ENCODE data around the gene SMIM8. TPM values are rescaled to one million over a fixed set of nuclear protein-coding genes. Genes with fewer than 3 reads are reported as not detected.
A peak's percentile ranks its signal among the peaks of the same experiment; 100 is the strongest.

Gene SMIM8
- total RNA-seq, 1 experiment from 2014 or later = 8.0 TPM

GRCh38 chr6:87384038-87384437 lies 61.6 kb downstream of the SMIM8 start:
- no peak for DNase-seq (ENCODE audit: extremely low read depth, low read depth)

- DNase-seq (ENCODE audit: extremely low read depth, low read depth) = no peak
These were observed 62.1 kb downstream of the SMIM8 start for GRCh38 chr6:87384449-87384848.

- DNase-seq (ENCODE audit: extremely low read depth, low read depth) = peak; percentile 26
These were observed 68.9 kb downstream of the SMIM8 start for GRCh38 chr6:87391334-87391733.

Other genes with a start within 250 kb of the SMIM8 start
- gene CGA, start 227.5 kb upstream of the SMIM8 start, total RNA-seq (2014; rRNA removed; shearing (Covaris generic)) = 0.67 TPM in 1 of 2 replicates, not detected in the other
- 7.2 and 8.5 TPM in 2 replicates for gene ZNF292, start 167.0 kb upstream of the SMIM8 start, total RNA-seq (2014; rRNA removed; shearing (Covaris generic))
- 5.3 and 6.0 TPM in 2 replicates for gene GJB7, start 6.7 kb downstream of the SMIM8 start, total RNA-seq (2014; rRNA removed; shearing (Covaris generic))
- gene C6orf163, start 22.2 kb downstream of the SMIM8 start, total RNA-seq (2014; rRNA removed; shearing (Covaris generic)) = 1.2 and 2.0 TPM in 2 replicates
- 0.26 and 0.40 TPM in 2 replicates for gene CFAP206, start 85.4 kb downstream of the SMIM8 start, total RNA-seq (2014; rRNA removed; shearing (Covaris generic))
- 21.9 and 25.2 TPM in 2 replicates for gene SLC35A1, start 150.4 kb downstream of the SMIM8 start, total RNA-seq (2014; rRNA removed; shearing (Covaris generic))